ENCODE measurements around the gene MACROH2A2. TPM values are rescaled to one million over a fixed set of nuclear protein-coding genes. Genes with fewer than 3 reads are reported as not detected.
"Not testable (repeated sequence)": the region's sequence is repeated elsewhere in the genome, so short reads cannot be mapped to it uniquely, and the experiment has no call there.

MACROH2A2 gene
- total RNA-seq, 1 donor from 2014 or later = 8.2 TPM

- TF ChIP-seq, protein P1, sequence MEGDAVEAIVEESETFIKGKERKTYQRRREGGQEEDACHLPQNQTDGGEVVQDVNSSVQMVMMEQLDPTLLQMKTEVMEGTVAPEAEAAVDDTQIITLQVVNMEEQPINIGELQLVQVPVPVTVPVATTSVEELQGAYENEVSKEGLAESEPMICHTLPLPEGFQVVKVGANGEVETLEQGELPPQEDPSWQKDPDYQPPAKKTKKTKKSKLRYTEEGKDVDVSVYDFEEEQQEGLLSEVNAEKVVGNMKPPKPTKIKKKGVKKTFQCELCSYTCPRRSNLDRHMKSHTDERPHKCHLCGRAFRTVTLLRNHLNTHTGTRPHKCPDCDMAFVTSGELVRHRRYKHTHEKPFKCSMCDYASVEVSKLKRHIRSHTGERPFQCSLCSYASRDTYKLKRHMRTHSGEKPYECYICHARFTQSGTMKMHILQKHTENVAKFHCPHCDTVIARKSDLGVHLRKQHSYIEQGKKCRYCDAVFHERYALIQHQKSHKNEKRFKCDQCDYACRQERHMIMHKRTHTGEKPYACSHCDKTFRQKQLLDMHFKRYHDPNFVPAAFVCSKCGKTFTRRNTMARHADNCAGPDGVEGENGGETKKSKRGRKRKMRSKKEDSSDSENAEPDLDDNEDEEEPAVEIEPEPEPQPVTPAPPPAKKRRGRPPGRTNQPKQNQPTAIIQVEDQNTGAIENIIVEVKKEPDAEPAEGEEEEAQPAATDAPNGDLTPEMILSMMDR (IDR thresholded peaks at IDR 0.05) = no peak
These were observed 17.1 kb upstream of the MACROH2A2 start for GRCh38 chr10:70035531-70035930.

DNA sequence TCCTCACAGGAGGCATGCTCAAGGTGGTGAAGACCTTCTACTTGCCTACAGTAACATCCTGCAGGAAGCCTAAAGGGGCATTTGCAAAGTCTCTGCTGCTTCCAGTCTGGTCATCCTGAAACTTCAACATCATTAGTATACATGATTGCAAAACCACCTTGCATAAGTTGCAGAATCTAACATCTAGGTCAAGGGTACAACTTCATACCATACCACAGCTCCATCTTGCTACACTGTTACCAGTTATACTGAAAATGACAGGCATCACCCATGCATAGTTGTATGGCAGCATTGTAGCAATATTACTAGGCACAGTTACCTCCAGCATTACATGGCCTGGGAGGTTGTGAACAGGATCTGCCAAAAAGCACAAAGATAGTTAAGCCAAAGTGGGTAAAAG lies 13.7 kb upstream of the MACROH2A2 start:
- Histone ChIP-seq H3K27ac (no peak overlapping the region), H3K4me1 (no peaks in the 10 kb centered on the region), H3K27me3 (no peaks in the 10 kb centered on the region), H3K4me3 (no peak overlapping the region), H3K36me3 (no peaks in the 10 kb centered on the region), H3K9me3 (peaks cover 0 to 6% of the 10 kb centered on the region in 2 donors)
- TF ChIP-seq, protein P1 (IDR thresholded peaks at IDR 0.05) = no peak
- intact Hi-C loops (cut with DNase I) = no loop called here
- DNase-seq (ENCODE audit: low spot score in 2 of 2) = no peak

More at GRCh38 chr10:70035531-70035930, 17.1 kb upstream of the MACROH2A2 start:
- Histone ChIP-seq H3K4me1 (no peaks in the 10 kb centered on the region), H3K4me3 (no peak overlapping the region), H3K27me3 (no peaks in the 10 kb centered on the region), H3K9me3 (peaks cover 0 to 16% of the 10 kb centered on the region in 2 donors), H3K27ac (no peak overlapping the region), H3K36me3 (no peaks in the 10 kb centered on the region)
- no peak for DNase-seq (ENCODE audit: low spot score in 2 of 2)
- intact Hi-C loops (cut with DNase I) = no loop called here

DNA sequence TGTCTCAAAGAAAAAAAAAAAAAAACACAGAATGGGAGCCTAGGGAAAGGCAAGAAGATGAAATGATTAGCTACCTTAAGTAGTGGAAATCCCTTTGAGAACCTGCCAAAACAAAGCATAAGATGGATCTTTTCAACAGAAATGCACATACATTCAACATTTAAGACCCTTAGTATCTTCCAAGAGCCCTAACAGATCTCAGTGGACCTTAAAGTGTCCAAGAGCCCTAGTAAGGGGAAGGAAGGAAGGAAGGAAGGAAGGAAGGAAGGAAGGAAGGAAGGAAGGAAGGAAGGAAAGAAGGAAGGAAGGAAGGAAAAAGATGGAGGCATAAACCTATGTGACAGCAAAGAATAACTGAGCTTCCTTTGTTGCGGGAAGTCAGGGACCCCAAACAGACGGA lies 11.6 kb upstream of the MACROH2A2 start:
- H3K36me3 ChIP-seq = no peaks in the 10 kb centered on the region
- intact Hi-C loops (cut with DNase I) = no loop called here
- no peak for DNase-seq (ENCODE audit: low spot score in 2 of 2)

GRCh38 chr10:70041739-70042138 lies 10.9 kb upstream of the MACROH2A2 start:
- H3K27me3 ChIP-seq; H3K4me1 ChIP-seq; H3K9me3 ChIP-seq; intact Hi-C loops (cut with DNase I); H3K27ac ChIP-seq; H3K4me3 ChIP-seq; DNase-seq (ENCODE audit: low spot score in 2 of 2); H3K36me3 ChIP-seq: not testable (repeated sequence)

More for the DNA sequence above, 11.6 kb upstream of the MACROH2A2 start:
- no peaks in the 10 kb centered on the region for H3K4me1 ChIP-seq
- no peak overlapping the region for H3K27ac ChIP-seq
- H3K9me3 ChIP-seq = peaks cover 0 to 6% of the 10 kb centered on the region in 2 donors
- H3K27me3 ChIP-seq = no peaks in the 10 kb centered on the region
- H3K4me3 ChIP-seq = no peak overlapping the region
- TF ChIP-seq, protein P1 (IDR thresholded peaks at IDR 0.05) = no peak

GRCh38 chr10:70047066-70047465 lies 5.6 kb upstream of the MACROH2A2 start:
- DNase-seq (ENCODE audit: low spot score in 2 of 2); H3K27ac ChIP-seq; H3K4me1 ChIP-seq; intact Hi-C loops (cut with DNase I); H3K9me3 ChIP-seq; H3K36me3 ChIP-seq; H3K4me3 ChIP-seq; H3K27me3 ChIP-seq: not testable (repeated sequence)

- DNase-seq (ENCODE audit: low spot score in 2 of 2) = no peak
These were observed 4.5 kb upstream of the MACROH2A2 start for GRCh38 chr10:70048030-70048723.

More at GRCh38 chr10:70048030-70048723, 4.5 kb upstream of the MACROH2A2 start:
- intact Hi-C loops (cut with DNase I) = no loop called here
- H3K9me3 ChIP-seq = no peaks in the 10 kb centered on the region
- no peaks in the 10 kb centered on the region for H3K36me3 ChIP-seq
- TF ChIP-seq, protein P1 (IDR thresholded peaks at IDR 0.05) = no peak
- H3K4me3 ChIP-seq = no peak overlapping the region
- H3K27me3 ChIP-seq = no peaks in the 10 kb centered on the region
- H3K27ac ChIP-seq = no peak overlapping the region
- H3K4me1 ChIP-seq = no peaks in the 10 kb centered on the region

Measured in ascending aorta (tissue), 2 donors.